Occipital lobe (tissue), 2 donors: ENCODE measurements around the gene LRRC53. TPM values are rescaled to one million over a fixed set of nuclear protein-coding genes. Genes with fewer than 3 reads are reported as not detected.

Experiments used
- DNase-seq: peaks from one replicate; lab custom pipeline; 2025; lab: John Stamatoyannopoulos, UW
- total RNA-seq: library from RNA; depleted of rRNA; stranded (reverse); fragments of >200 nt; gene quantifications from one replicate; pipeline ENCODE4 v1.2.3, GENCODE V29; 2014

Gene LRRC53
- total RNA-seq, 1 donor from 2014 or later = not detected

- no peak for DNase-seq
Measured at GRCh38 chr1:74432325-74432724, 80.1 kb downstream of the LRRC53 start.

DNA sequence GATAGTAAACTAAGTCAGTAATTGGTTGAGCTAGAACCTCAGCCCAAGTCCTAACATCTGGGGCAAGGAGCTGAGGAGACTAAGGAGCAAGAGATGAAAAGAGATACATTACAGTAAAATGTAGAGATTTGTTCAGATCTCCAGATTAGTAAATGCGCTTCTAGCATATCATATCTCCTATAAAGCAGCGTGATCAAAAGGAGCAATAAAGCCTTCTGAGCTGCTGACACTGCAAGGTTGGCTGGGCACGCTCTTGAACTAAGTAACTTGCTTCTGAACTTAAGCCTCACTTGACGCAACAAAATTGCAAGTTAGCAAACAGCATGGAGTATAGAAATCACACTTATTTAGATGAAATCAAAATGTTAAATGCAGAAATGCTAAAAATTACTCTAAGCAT is 80.9 kb downstream of the LRRC53 start:
- no peak for DNase-seq

DNA sequence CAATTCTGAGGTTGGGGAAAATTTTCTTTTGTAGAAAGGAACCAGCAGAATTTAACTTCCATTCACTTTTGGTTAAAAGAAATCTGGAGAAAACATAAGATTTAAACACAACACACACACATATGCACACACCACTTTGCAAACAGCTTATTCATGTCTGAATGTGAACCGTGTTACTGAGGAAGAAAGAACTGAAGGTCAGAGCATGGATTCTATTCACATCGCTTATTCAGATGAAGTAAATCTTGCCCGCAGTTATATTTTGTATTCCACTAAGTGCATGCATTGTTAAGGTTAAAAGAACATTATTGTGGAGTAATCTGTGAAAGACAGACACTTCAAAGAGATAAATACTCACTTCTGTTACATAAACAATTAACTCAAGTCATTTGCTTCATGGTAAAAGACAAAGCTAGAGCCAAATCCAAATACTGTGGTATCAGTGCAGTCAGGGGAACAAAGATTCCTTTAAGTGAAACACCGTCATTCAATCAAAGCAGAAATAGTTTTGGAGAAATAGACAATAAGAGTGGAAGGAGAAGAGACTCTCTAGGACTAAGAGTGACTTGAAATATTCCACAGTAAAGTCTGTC is 82.0 kb downstream of the LRRC53 start:
- DNase-seq = no peak

GRCh38 chr1:74429580-74429979 is 82.8 kb downstream of the LRRC53 start:
- no peak for DNase-seq

DNA sequence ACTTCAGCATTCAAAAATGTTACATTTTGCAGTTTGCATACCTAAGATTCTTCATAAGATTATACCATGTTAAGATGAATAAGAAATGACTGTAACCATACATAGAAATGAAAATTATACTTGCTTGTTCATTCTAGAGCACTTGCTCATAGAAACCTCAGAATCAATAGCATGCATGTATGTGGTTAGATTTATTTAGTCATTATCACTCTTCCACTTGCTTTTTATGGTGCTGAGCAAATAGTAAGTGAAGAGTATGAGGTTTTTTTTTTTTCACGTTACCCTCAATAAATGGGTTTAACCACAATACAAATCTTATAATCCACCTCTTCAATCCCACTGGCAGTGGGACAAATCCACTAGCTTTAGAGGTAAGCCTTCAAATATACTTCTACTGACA is 84.7 kb downstream of the LRRC53 start:
- no peak for DNase-seq

DNA sequence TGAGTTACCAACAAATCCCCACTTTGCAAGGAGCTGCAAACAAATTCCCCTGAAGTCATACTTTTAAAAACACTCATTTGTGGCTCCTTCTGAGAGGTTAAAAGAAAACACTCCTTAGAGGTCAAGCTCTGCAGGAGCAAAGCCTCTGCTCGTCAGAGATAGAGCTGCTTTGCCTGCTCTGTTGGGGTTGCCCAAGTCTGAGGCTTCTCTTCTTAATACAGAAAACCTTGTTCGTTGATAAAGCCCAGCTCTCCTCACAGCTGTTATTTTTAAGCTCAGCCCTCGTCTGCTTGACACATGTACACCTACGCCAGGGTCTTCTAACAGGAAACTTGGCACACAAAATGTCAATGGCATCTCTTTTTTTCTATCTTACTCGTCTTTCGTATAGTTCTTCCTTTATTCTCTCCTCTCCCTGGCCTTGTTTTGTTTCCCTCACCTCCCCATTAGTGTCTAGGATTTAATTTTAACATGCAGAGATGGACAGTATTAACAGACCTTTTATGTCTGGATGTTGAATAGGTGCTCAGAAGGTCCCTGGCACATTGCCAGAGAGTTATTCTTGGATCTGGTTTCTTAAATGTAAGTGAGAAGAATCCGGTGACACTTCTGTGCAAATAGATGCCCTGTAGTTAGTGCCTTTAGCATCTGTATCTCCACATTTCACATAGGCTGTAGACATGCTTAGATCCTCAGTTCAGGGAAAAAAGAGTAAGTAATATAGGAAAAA is 86.0 kb downstream of the LRRC53 start:
- no peak for DNase-seq

GRCh38 chr1:74425676-74426075 is 86.7 kb downstream of the LRRC53 start:
- no peak for DNase-seq

DNA sequence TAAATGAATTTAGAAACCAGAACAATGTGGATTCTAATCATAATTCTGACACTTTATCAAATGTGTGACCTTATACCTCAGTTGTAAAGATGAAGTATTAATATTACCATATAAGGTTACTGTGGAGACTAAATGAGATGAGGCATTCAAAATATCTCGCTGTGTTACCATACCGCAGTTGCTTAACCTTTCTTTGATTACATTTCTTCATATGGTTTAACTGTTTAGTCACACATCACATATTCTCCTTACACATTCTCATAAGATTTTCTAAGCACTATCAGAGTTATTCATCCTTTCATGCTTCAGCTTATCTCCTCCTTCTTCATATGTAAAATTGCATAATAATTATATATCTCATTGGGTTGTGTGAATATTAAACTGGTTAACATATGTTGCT is 88.9 kb downstream of the LRRC53 start:
- DNase-seq = no peak

GRCh38 chr1:74422421-74423292 is 89.8 kb downstream of the LRRC53 start:
- DNase-seq = no peak

DNA sequence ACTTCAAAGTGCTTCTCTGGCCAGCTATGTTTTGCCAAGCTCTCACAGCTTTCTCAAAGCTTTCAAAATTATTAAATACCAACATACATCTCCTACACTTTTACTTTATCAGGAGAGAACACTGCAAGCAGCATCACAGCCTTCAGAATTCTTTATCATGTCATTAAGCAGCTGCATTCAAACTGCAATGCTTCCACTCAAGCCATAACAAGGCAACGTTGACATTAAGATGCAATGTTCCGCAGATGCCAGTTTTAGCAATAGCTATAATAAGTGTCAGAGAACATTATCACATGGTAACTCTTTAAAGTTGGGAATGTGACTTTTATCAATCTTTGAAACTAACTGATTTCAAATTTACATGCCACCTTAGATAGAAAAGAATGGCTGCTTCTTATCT is 91.9 kb downstream of the LRRC53 start:
- no peak for DNase-seq

Other genes starting within 250 kb of the LRRC53 start
- gene ERICH3, start 161.2 kb upstream of the LRRC53 start, total RNA-seq = 16.7 TPM
- 6.9 TPM for gene CRYZ, start 220.4 kb upstream of the LRRC53 start, total RNA-seq
- gene TYW3, start 220.5 kb upstream of the LRRC53 start, total RNA-seq = 6.6 TPM